HepG2 (cell line): Measurements from ENCODE around the gene GNAS. TPM values are rescaled to one million over a fixed set of nuclear protein-coding genes. Genes with fewer than 3 reads are reported as not detected.

Source experiments
- ATAC-seq: fragments of 200-7000 bp; cut with Tn5 transposase; 3 replicates; pipeline ENCODE4 v1.9.1; 2020; ENCODE audit warnings: mild to moderate bottlenecking, moderate library complexity
- BruUV-seq: library from RNA; stranded (reverse); fragments of 400-500 nt; replicated peaks from 2 replicates; lab custom pipeline; 2021; lab: Mats Ljungman, UMichigan
- CTCF ChIA-PET: fragments of 300-600 bp; formaldehyde crosslinking; extraction: SDS; loops from one replicate; lab custom pipeline; 2021; ENCODE audit warnings: low total read pairs, inconsistent platforms, low intra/inter-chr PET ratio; lab: Yijun Ruan, JAX
- POLR2A ChIA-PET: fragments of 350-600 bp; sonication (Branson Sonifier 250); formaldehyde crosslinking; loops from one replicate; lab custom pipeline; 2020; ENCODE audit warnings: antibody characterized with exemption, inconsistent platforms; lab: Yijun Ruan, JAX
- DNase-seq: peaks from one replicate; pipeline ENCODE4 v3.0.0-alpha.2; 2015; ENCODE audit warnings: low spot score
- FAIRE-seq: peaks from 3 replicates; lab custom pipeline; 2011; peaks lifted over from hg19 to GRCh38; lab: Jason Lieb, UNC
- H2AFZ ChIP-seq: one replicate; pipeline ENCODE4 v1.6.1; 2011; ENCODE audit warnings: low read length, inconsistent platforms
- H3K27ac ChIP-seq: fragments of 300-600 bp; 3 replicates; pipeline ENCODE4 v1.8.0; 2011; ENCODE audit warnings: mixed run types, mild to moderate bottlenecking, mixed read lengths, low read length, inconsistent platforms; ENCODE audit not compliant: insufficient read depth; ENCODE audit errors: extremely low read length
- H3K27me3 ChIP-seq, 2 experiments: fragments of 200-600 bp in 1 of 2; 2 replicates in 1 of 2; 3 replicates in 1 of 2; pipeline versions ENCODE4 v1.6.0 to v1.8.0; 2011; ENCODE audit warnings: low read length in 2 of 2, mild to moderate bottlenecking in 2 of 2, moderate library complexity in 2 of 2, inconsistent platforms in 1 of 2; ENCODE audit not compliant: insufficient read depth in 2 of 2, control insufficient read depth in 1 of 2
- H3K36me3 ChIP-seq, 2 experiments: fragments of 200-600 bp in 1 of 2; replicated peaks in 1 of 2; 2 replicates in 1 of 2; 3 replicates in 1 of 2; pipeline versions ENCODE4 v1.5.1 to v1.8.0; 2011; ENCODE audit warnings: low read length in 2 of 2, inconsistent platforms in 1 of 2; ENCODE audit not compliant: insufficient read depth in 2 of 2, control insufficient read depth in 1 of 2
- H3K4me1 ChIP-seq: 2 replicates; pipeline ENCODE4 v1.5.1; 2012; ENCODE audit warnings: low read length, inconsistent platforms; ENCODE audit not compliant: insufficient read depth
- H3K4me2 ChIP-seq: 2 replicates; pipeline ENCODE4 v1.6.0; 2011; ENCODE audit warnings: low read depth, low read length, inconsistent platforms
- H3K4me3 ChIP-seq, 3 experiments: fragments of 200-600 bp in 1 of 3; sonication (generic), shearing (Covaris generic) in 1 of 3; replicated peaks in 1 of 3; 2 replicates each; pipeline ENCODE4 v1.5.1; 2011 to 2016; ENCODE audit warnings: low read length in 3 of 3, inconsistent platforms in 2 of 3, low read depth in 2 of 3, mild to moderate bottlenecking in 2 of 3, control low read depth in 1 of 3, mixed read lengths in 1 of 3; ENCODE audit not compliant: insufficient read depth in 1 of 3
- H3K79me2 ChIP-seq: one replicate; pipeline ENCODE4 v1.6.1; 2011; ENCODE audit warnings: low read length, inconsistent platforms; ENCODE audit not compliant: insufficient read depth
- H3K9ac ChIP-seq: 2 replicates; pipeline ENCODE4 v1.6.0; 2011; ENCODE audit warnings: mild to moderate bottlenecking, low read depth, low read length, inconsistent platforms; ENCODE audit not compliant: insufficient read depth
- H3K9me3 ChIP-seq: 2 replicates; pipeline ENCODE4 v1.5.1; 2012; ENCODE audit warnings: mild to moderate bottlenecking, low read length
- H4K20me1 ChIP-seq: 2 replicates; pipeline ENCODE4 v1.6.0; 2011; ENCODE audit warnings: inconsistent platforms, mild to moderate bottlenecking, low read length, moderate library complexity; ENCODE audit not compliant: insufficient read depth
- ATF4 ChIP-seq, 2 experiments: fragments of 450-650 bp in 1 of 2; sonication (generic) in 1 of 2; formaldehyde crosslinking; IDR thresholded peaks; 2 replicates each; pipeline versions ENCODE4 v1.5.0 to v1.8.0; 2020 to 2022; ENCODE audit warnings: mild to moderate bottlenecking in 1 of 2, missing genetic modification reagents in 1 of 2
- CREB1 ChIP-seq, 2 experiments: fragments of 450-650 bp in 1 of 2; IDR thresholded peaks; 2 replicates each; pipeline ENCODE4 v1.6.1; 2016 to 2017; ENCODE audit warnings: control low read depth in 1 of 2, mild to moderate bottlenecking in 1 of 2, missing compliant biosample characterization in 1 of 2, missing genetic modification characterization in 1 of 2
- HNRNPK ChIP-seq: fragments of 200-400 bp; formaldehyde crosslinking; IDR thresholded peaks from 2 replicates; pipeline ENCODE4 v1.6.1; 2018; ENCODE audit warnings: low read length, low read depth, moderate library complexity, mild to moderate bottlenecking; ENCODE audit not compliant: poor library complexity, severe bottlenecking
- ZNF883 ChIP-seq: sonication (generic); formaldehyde crosslinking; IDR thresholded peaks from 2 replicates; pipeline ENCODE4 v1.5.1; 2020; ENCODE audit warnings: mild to moderate bottlenecking, missing genetic modification reagents; ENCODE audit errors: not compliant biosample characterization
- ZSCAN31 ChIP-seq: sonication (generic); formaldehyde crosslinking; IDR thresholded peaks from 2 replicates; pipeline ENCODE4 v1.5.0; 2020; ENCODE audit warnings: low read depth, mild to moderate bottlenecking, missing genetic modification reagents
- ZUFSP ChIP-seq: sonication (generic); formaldehyde crosslinking; IDR thresholded peaks from 2 replicates; pipeline ENCODE4 v1.9.0; 2021; ENCODE audit warnings: missing genetic modification reagents, mild to moderate bottlenecking, borderline replicate concordance
- WGBS: methylation state at CpG from one replicate; pipeline ENCODE4 v1.1.6; 2017; ENCODE audit warnings: low lambda C conversion rate; 5-methylcytosine and 5-hydroxymethylcytosine counted together
- in situ Hi-C: cut with HindIII; loops from 2 replicates; pipeline ENCODE4 v1.10.0; 2017; ENCODE audit warnings: low pct_unique_long_range_greater_than_20kb; ENCODE audit not compliant: extremely low pct_ligation_motif_present
- intact Hi-C: fragments of 100-400 bp; cut with micrococcal nuclease; formaldehyde crosslinking; loops from one replicate; pipeline ENCODE4 v1.10.0; 2022; ENCODE audit not compliant: unreplicated experiment
- polyA plus RNA-seq, 8 experiments: library from polyadenylated mRNA; depleted of rRNA in 3 of 8; stranded (reverse) in 7 of 8; unstranded in 1 of 8; fragments of >200 nt; fragmentation: Illumina TruSeq in 4 of 8; extraction: Trizol in 4 of 8; gene quantifications; 2 replicates each; pipeline versions ENCODE4 v1.2.1 to v1.2.3, GENCODE V29; 2011 to 2016; ENCODE audit warnings: low read depth in 4 of 8, missing spikeins in 1 of 8, mixed read lengths in 1 of 8; ENCODE audit not compliant: insufficient read depth in 1 of 8
- total RNA-seq, 5 experiments: library from RNA; depleted of rRNA; stranded (reverse); fragments of >200 nt; fragmentation: Illumina TruSeq; extraction: Trizol; gene quantifications; 2 replicates each; pipeline ENCODE4 v1.2.3, GENCODE V29; 2016; ENCODE audit warnings: low read depth in 1 of 5

Gene GNAS
- total and polyA plus RNA-seq, 2 of the 13 experiments (the other 11 are each of a cell fraction or from before 2014, with no cell fraction given) = 407 to 1,008 TPM

- TF ChIP-seq ATF4 (CRISPR knock-in tag; IDR thresholded peaks at IDR 0.05) = peak in 1 of 2 experiments; percentile 62; a peak in 1 of 4 replicates
- no peak for TF ChIP-seq ZUFSP (CRISPR knock-in tag)
- no peak for TF ChIP-seq ZNF883
- TF ChIP-seq ZSCAN31 (CRISPR knock-in tag) = no peak
These were observed 74.4 kb downstream of the GNAS start (continued) for GRCh38 chr20:58926802-58927489.

GRCh38 chr20:58927490-58928061, 75.1 kb downstream of the GNAS start:
- DNase-seq (no peak), ATAC-seq (peak; percentile 50), FAIRE-seq (no peak)
- TF ChIP-seq HNRNPK (no peak), CREB1 (IDR thresholded peaks at IDR 0.05) (peak; percentile 53; the same call in 1 of the 2 replicates), CREB1 (CRISPR knock-in tag; IDR thresholded peaks at IDR 0.05) (no peak)
- no peaks in the 10 kb centered on the region for H3K4me1 ChIP-seq
- 31% methylated on average over 7 of the region's 7 CpGs for WGBS
- H3K9me3 ChIP-seq = no peaks in the 10 kb centered on the region
- no peak overlapping the region for H3K27ac ChIP-seq
- H3K4me3 ChIP-seq = no peak overlapping the region
- intact Hi-C loops = no loop called here
- peak overlapping the region; percentile 16 for H2AFZ ChIP-seq
- in situ Hi-C loops = no loop called here
- no peaks in the 10 kb centered on the region for H4K20me1 ChIP-seq
- ChIA-PET CTCF (no interaction called here), POLR2A (no interaction called here)
- no peak overlapping the region for H3K4me2 ChIP-seq
- no peaks in the 10 kb centered on the region for H3K79me2 ChIP-seq
- no peaks in the 10 kb centered on the region for H3K36me3 ChIP-seq
- no peak overlapping the region for H3K9ac ChIP-seq
- H3K27me3 ChIP-seq = peaks cover 4 to 42% of the 10 kb centered on the region in 2 experiments; a peak in 4 of 5 replicates
- BruUV-seq = no TSS peak
